AG08396 (cell line): Measurements from ENCODE around the gene WRNIP1.

Experiments used
- DNase-seq: peaks from one replicate; pipeline ENCODE4 v3.0.0; 2012; ENCODE audit warnings: low spot score, mixed read lengths

Gene WRNIP1

GRCh38 chr6:2807342-2808090, 42.3 kb downstream of the WRNIP1 start:
- DNase-seq = no peak

GRCh38 chr6:2809015-2809414, 43.8 kb downstream of the WRNIP1 start:
- DNase-seq = no peak

- no peak for DNase-seq
Measured at GRCh38 chr6:2810092-2810671, 45.0 kb downstream of the WRNIP1 start.

GRCh38 chr6:2812695-2813094, 47.5 kb downstream of the WRNIP1 start:
- no peak for DNase-seq

GRCh38 chr6:2816158-2816557, 51.0 kb downstream of the WRNIP1 start:
- DNase-seq = no peak

- DNase-seq = no peak
Measured at GRCh38 chr6:2817903-2818443, 52.8 kb downstream of the WRNIP1 start.

GRCh38 chr6:2818593-2818992, 53.4 kb downstream of the WRNIP1 start:
- no peak for DNase-seq

- DNase-seq = no peak
Measured at GRCh38 chr6:2819115-2819514, 53.9 kb downstream of the WRNIP1 start.

- DNase-seq = no peak
Measured at GRCh38 chr6:2819978-2820377, 54.8 kb downstream of the WRNIP1 start.

GRCh38 chr6:2820415-2820814, 55.2 kb downstream of the WRNIP1 start:
- no peak for DNase-seq

- DNase-seq = no peak
Measured at GRCh38 chr6:2821554-2821953, 56.4 kb downstream of the WRNIP1 start.

- DNase-seq = no peak
Measured at GRCh38 chr6:2823104-2823850, 58.1 kb downstream of the WRNIP1 start.

- DNase-seq = no peak
Measured at GRCh38 chr6:2826131-2826530, 60.9 kb downstream of the WRNIP1 start.

GRCh38 chr6:2827142-2827541, 61.9 kb downstream of the WRNIP1 start:
- no peak for DNase-seq

GRCh38 chr6:2828629-2829028, 63.4 kb downstream of the WRNIP1 start:
- DNase-seq = no peak

GRCh38 chr6:2829253-2829652, 64.1 kb downstream of the WRNIP1 start:
- DNase-seq = no peak

GRCh38 chr6:2830183-2830582, 65.0 kb downstream of the WRNIP1 start:
- no peak for DNase-seq

- DNase-seq = no peak
Measured at GRCh38 chr6:2831392-2831791, 66.2 kb downstream of the WRNIP1 start.

- DNase-seq = no peak
Measured at GRCh38 chr6:2834262-2834661, 69.1 kb downstream of the WRNIP1 start.
